GM18520 (cell line): Measurements from ENCODE around the gene ST6GALNAC5.
"Not testable (repeated sequence)": the region's sequence is repeated elsewhere in the genome, so short reads cannot be mapped to it uniquely, and the experiment has no call there.

Experiments used
- ATAC-seq: cut with Tn5 transposase; IDR thresholded peaks from one replicate; pipeline ENCODE4 v1.9.1; 2021; ENCODE audit not compliant: unreplicated experiment

Gene ST6GALNAC5

DNA sequence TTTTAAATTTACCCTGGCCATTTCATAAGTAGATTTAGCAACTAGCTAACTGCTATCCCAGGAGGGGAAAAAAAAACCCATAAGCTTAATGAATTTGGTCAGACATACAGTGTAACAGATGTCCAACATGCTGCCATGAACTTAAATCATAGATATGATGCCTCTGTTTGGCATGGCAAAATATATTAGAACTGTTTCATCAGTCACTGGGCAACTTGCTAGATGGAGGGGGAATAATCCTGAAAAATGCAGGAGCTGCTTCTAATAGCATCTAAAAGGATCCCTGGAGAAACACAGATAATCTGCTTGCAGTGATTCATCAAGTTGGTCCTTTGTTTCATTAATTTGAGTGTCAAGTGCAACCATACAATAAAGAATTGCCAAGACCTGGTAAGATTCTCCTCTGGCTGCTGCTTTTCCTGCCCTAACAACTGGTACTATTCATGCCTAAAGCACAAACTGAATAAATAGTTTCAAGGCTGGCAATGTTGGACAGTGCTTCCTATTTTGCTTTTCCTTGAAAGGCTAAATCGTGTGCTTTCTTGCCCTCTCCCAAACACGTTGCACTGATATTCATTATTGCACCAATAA, 1.5 kb upstream of the ST6GALNAC5 start:
- no peak for ATAC-seq

- ATAC-seq, result no peak
These were observed 714 bp upstream of the ST6GALNAC5 start for GRCh38 chr1:76866566-76866965.

DNA sequence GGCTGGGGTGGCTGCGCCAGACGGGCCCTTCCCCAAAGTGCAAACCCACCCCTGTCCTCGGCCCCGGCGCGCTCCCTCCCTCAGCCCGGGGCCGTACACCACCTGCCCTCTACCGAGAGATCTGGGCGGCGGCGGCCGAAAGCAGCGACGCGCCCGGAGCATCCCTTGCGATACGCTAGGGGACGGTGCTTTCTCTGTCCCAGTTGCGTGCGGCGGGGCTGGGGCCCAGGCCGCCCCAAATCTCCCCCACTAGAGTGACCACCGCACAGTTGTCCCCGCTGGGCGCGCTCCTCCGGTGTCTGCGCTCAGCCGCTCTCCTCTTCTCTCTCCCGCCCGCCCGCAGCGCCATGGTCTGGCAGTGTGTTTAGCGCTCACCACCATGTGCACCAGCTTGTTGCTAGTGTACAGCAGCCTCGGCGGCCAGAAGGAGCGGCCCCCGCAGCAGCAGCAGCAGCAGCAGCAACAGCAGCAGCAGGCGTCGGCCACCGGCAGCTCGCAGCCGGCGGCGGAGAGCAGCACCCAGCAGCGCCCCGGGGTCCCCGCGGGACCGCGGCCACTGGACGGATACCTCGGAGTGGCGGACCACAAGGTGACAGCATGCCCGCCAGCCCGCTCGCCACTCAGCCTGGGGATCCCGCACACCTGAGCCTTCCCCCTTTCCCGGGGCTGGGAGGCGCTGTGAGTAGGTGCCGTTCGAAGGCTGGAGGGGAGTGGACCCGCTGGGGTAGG, 1.0 kb downstream of the ST6GALNAC5 start:
- ATAC-seq, result no peak

- no peak for ATAC-seq
These were observed 1.6 kb downstream of the ST6GALNAC5 start for GRCh38 chr1:76868916-76869315.

GRCh38 chr1:76870037-76870436, 2.8 kb downstream of the ST6GALNAC5 start:
- ATAC-seq, result no peak

- peak; percentile 99 for ATAC-seq
These were observed 4.2 kb downstream of the ST6GALNAC5 start for GRCh38 chr1:76871355-76871974.

- no peak for ATAC-seq
These were observed 5.7 kb downstream of the ST6GALNAC5 start for GRCh38 chr1:76872944-76873343.

DNA sequence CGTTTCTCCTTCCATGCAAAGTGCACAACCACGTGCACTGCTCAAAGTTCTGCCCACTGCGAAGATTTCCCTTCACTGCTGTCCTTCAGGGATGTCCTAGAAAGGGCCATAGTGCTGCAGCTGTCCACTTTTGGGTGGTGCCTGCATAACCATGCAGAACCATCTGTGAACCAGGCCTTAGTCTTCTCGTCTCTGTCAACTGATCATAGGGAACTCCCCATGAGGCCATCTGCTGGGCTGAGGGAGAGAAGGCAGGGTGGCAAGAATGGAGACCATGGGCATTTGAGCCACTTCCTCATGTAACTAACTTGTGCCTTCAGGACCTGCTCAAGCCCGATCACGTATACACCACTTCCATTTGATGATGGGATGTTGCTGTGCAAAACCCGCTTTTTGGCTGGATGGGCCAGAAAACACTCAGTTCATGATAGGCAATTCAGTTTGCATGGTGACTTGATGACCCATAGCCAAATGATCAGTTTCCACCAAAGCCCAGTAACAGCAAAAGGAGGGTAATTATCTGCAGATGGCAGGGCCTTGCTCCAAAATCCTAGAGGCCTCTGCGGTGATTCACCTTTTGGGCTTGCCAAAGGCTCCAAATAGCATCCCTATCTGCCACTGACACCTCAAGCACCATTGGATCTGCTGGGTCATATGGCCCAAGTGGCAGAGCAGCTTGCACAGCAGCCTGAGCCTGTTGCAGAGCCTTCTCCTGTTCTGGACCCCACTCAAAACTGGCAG, 9.5 kb downstream of the ST6GALNAC5 start:
- ATAC-seq, result no peak

- not testable (repeated sequence) for ATAC-seq
These were observed 11.7 kb downstream of the ST6GALNAC5 start for GRCh38 chr1:76879014-76879413.

GRCh38 chr1:76881762-76882161, 14.5 kb downstream of the ST6GALNAC5 start:
- no peak for ATAC-seq

DNA sequence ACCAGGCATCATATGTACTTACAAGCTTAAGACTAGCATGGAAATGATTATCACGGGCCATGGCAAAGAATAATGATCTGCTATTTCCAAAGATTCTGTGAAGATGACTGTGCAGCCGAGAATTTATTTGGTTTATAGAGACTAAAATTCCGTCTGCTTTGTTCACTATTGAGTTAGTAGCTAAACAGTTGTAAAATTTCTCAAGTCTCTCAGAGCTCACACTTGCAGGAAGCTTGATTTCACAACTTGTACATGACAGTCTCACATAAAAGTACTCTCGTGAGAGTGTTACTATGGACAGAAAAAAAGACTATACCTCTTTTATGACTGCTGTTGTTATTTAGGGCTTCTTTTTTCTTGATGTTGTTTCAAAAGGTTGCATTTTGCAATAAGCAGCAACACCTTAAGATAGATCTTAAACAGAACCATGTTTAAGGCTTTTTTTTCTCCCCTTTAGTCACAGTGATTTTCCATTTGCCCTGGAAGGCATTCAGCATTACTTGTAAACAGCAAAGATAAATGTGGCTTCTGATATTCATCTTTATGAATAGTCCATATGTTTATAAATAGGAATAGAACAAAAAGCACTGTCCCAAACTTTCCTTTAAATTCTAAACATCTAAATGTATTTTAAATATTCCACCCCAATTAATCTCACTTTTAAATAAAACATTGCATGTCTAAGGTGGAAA, 24.8 kb downstream of the ST6GALNAC5 start:
- no peak for ATAC-seq

DNA sequence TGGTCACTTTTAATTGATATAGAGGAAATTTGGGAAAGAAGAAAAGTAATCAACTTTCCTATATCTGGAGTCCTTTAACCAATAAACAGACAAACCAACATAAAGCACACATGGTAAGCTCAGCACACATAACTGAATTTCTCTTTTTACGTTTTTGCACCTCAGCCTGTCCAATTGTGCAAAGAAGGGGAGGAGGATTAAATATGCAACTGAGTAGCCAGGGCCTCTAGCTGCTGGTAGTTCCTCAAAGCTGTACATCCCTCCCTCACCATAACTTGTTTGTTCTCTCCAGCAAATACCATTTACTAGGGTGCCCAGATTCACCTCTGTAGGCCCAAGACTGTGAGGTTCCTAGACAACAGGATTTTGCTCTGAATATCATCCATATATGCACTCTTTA, 25.4 kb downstream of the ST6GALNAC5 start:
- ATAC-seq, result no peak

GRCh38 chr1:76901158-76901767, 34.0 kb downstream of the ST6GALNAC5 start:
- peak; percentile 78 for ATAC-seq

DNA sequence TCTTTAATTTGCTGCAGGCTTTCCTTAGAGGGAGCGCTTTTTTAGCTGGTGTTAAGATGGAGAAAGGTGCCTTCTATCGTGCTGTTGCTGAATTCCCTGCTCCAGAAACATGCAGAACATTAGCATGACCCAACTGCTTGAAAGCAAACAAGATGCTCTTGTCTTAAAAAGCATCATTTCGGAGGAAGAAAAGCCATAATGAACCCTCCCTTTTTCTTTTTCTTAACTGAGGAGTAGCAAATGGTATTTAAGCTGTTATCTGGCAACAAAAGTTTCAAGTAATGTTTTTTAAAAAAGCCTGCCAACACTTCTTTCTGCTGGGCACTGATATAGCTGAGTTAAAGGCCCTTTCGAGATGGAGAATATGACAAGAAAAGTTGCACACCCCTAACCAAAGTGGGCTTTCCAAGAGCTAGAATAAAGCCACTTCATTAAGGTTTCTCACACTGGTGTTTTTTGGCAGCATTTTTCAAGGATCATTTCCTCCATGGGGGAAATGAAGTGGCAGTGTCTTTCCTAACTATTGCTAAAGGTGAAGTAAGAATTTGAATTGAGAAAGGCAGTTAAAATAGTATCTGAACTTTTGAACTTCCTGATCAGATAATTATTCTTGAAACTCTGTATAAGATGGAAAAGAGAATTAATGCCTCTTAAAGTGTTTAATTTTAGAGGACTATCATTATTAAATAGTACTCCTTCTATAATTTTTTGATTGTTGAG, 38.8 kb downstream of the ST6GALNAC5 start:
- ATAC-seq, result no peak

DNA sequence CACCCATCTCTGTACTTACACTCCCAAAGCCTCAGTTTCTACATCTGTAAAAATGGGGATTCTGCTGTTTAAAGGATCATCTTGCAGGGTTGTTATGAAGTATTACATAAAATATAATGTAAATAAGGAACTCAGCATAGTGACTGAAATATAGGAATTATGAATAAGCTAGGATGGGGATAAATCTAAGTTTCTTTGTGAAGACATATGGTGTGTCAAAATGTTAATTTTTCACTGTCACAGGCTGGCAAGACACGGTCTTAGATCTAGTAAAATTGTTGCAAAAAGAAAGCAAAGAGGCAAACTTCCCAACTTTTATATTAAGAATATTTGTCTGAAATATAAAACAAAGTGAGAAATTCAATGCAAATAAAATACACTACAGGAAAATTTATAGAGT, 42.0 kb downstream of the ST6GALNAC5 start:
- no peak for ATAC-seq

DNA sequence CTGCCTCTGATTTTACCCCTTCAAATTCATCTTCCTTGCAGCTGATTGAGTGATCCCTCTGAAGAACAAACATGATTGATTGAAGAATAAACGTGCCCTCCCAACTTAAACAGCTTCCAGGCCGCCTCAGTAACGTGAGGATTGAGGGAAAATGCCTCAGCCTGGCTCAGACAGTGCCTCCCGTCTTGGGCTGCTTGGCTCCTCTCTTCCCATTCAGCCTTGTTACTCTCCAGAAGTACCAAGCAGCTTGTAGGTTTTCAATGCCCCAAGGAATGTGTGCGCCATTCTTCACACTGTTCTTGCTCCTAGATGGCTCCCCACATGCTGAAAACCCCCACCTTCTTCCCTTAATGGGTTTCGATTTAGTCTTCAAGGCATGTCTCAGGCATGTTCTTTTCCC, 51.8 kb downstream of the ST6GALNAC5 start:
- ATAC-seq, result no peak

- ATAC-seq, result peak; percentile 71
These were observed 54.3 kb downstream of the ST6GALNAC5 start for GRCh38 chr1:76921590-76921989.

- no peak for ATAC-seq
These were observed 58.5 kb downstream of the ST6GALNAC5 start for GRCh38 chr1:76925825-76926224.

GRCh38 chr1:76928522-76928921, 61.2 kb downstream of the ST6GALNAC5 start:
- no peak for ATAC-seq

DNA sequence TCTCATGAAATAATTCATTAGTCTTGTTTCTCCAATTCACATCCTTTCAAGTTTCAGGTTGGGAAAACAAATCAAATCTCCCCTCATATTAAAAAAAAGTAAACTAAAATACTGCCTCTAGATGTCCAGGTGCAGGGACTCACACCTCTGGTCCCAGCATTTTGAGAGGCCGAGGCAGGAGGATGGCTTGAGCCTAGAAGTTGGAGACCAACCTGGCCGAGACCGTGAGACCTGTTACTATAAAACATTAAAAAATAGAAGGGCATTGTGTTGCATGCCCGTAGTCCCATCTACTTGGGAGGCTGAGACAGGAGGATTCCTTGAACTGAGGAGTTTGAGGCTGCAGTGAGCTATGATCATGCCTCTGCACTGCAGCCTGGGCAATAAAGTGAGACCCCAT, 61.9 kb downstream of the ST6GALNAC5 start:
- ATAC-seq, result no peak
